Stimulated activated CD8-positive, alpha-beta memory T cell treated with anti-CD3 and anti-CD28 coated beads, Interleukin-4, amount 100 ng/mL, for 24 hours (primary cell): ENCODE results near the gene MTAP.

Experiments used
- DNase-seq: peaks from one replicate; pipeline ENCODE4 v3.0.0-alpha.2; 2020; ENCODE audit warnings: low read depth

MTAP gene

DNA sequence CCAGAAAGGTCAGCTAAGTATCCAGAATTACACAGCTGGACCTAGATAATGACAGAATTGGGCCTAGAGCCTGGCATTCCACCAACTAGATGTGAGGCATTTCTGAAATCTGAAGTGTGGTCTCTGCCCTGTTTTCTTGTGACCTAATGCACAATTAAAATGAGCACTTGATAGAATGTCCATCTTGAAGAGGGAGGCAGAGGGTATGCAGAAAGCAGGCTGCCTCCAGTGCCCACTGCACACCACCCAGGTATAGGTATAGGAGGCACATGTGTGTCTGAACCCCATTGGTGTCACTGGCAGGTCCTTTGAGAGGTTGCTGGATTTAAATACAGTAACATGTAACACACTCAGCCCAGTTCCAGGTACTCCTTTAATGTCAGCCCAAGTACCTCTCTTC lies 2.4 kb downstream of the MTAP start:
- no peak for DNase-seq

DNA sequence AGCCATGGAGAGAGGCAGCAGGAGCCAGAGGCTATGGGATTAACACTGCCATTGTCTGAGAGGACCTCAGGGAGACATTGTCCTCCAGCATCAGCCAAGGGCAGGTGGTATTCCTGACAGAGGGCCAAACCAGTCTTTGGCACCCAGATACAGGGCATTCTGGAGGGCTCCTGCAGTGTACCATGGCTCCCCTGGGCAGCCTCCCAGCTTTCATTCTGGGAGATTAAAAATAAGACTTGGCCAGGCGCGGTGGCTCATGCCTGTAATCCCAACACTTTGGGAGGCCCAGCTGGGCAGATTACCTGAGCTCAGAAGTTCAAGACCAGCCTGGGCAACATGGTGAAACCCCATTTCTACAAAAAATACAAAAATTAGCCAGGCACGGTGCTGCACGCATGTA lies 4.2 kb downstream of the MTAP start:
- no peak for DNase-seq

DNA sequence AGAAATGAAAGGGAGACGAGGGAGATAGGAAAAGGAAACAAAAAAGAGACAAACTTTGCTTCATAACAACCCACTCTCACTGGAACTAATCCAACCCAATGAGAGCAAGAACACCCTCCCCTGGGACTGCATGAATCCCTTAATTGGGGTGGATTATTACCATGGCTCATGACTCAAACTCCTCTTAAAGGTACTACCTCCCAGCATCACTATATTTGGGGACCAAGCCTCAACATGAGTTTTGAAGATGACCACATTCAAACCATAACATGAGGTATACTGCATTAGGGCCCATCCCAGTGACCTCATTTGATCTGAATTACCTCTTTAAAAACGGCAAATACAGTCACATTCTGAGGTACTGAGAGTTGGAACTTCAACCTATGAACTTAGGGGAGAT lies 8.0 kb downstream of the MTAP start:
- DNase-seq: no peak

DNA sequence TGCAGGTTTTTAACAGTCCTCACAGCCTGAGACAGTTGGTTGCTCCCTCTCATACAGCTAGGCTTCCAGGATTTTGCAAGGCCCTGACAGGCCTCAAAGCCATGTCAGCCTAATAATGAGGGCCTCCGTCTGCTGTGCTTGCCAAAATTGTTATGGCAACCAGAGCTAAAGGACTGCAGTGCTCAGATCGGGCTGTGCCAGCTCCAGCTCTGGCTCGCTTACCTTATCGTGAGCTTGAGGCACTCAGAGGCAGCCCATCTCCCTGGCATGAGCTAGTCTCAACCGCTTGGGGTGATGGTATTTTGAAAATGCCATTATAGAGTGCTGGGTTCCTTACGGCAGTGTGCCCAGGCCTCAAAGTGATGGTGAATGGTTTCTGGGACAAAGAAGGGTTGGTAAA lies 8.4 kb downstream of the MTAP start:
- DNase-seq: no peak

- DNase-seq: no peak
Measured at GRCh38 chr9:21811914-21812313, 9.5 kb downstream of the MTAP start.

- DNase-seq: no peak
Measured at GRCh38 chr9:21812415-21812814, 10.0 kb downstream of the MTAP start.

DNA sequence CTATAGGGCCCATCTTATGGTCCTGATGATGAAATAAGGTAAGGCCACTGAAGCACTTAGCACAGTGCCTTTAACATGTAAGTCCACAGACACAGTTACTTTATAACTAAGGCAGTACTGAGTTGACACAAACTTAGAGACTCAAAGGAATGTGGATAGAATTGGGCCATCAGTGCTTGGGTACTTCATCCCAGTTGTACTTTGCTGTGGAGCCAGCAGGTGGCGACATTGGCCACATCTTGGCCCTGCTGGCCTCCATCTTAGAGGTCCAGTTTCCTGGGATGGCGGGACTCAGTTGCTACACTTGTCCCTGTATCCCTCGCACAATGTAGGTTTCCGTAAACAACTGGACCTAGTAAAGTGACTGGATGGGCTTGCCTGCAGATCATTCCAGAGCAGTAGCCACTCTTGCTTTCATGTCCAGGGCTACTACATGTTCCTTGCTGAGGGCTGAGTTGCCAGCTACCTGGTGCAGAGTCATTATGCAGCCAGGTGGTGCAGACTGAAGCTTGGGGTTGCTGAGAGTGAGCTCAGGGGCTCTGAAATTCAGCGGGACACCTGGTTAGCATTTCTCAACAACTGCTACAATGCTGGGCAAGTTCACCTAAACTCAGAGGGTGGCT lies 10.6 kb downstream of the MTAP start:
- peak; percentile 39 for DNase-seq

GRCh38 chr9:21813575-21814473 lies 11.4 kb downstream of the MTAP start:
- DNase-seq: no peak

DNA sequence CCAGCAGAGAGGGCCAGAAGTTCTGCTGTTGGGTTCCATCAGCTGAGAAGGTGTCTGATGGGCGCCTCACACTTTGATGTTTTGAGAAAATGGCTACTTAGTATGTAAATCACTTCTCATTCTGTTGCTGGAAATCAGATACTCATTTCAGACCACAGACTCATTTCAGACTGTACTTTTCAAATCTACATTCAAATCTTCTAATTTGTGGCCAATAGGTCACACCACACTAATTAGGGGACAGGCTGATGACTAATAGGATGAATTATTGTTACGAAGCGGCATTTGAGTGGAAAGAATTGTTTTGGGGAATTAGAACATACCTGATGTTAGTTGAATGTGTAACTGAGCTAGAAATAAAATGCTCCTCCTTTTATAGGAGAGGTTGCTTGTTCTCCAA lies 13.2 kb downstream of the MTAP start:
- DNase-seq: no peak

GRCh38 chr9:21817176-21817575 lies 14.7 kb downstream of the MTAP start:
- no peak for DNase-seq

DNA sequence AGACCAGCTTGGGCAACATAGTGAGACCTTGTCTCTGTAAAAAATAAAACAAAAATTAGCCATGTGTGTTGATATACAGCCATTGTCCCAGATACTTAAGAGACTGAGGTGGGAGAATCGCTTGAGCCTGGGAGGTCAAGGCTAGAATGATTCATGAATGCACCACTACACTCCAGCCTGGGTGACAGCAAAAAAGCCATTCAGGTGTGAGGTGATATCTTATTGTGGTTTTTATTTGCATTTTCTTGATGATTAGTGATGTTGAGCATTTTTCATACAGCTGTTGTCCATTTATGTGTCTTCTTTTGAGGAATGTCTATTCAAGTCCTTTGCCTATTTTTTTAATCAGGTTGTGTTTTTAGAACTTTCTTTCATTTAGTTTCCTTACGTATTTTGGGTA lies 23.2 kb downstream of the MTAP start:
- DNase-seq: no peak

DNA sequence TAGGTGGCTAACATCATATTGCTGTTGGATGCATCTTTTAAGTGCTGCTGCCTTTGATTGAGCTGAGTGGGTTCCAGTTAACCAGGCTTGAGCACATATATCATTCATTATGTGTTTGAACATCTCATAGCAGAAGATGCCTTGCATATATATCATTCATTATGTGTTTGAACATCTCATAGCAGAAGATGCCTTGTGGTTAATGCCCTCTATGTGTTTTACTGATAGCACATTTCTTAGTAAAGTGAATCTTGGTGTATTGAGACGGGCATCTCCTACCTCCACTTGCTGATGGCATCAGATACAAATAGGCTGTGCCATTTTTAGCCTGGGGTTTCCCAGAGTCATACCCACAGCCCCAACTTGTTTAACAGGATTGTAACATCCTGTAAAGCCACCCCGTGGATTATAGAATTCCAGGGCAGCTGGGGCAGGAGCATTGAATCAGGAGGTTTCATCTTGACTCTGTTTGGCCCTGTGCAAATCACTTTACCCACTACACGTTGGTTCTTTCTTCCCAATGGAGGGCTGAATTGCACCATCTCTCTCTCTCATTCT lies 26.5 kb downstream of the MTAP start:
- no peak for DNase-seq

DNA sequence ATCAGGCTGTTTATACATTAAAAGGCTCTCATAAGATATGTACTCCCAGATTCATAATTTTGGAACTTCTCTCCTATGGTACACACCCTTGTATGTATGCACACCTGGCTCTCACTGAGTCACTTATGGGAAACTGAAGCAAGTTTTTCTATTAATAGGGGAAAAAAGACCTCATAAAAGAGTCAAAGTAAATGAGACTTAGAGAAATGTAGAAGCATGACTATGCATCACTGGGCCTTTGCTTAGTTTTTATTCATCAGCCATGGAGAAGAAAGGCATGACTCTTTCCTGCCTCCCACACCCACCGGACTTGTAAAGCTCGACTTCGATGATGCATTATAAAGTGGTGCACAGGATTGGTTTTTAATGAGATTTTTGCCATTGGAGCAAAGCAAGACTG lies 28.2 kb downstream of the MTAP start:
- no peak for DNase-seq

DNA sequence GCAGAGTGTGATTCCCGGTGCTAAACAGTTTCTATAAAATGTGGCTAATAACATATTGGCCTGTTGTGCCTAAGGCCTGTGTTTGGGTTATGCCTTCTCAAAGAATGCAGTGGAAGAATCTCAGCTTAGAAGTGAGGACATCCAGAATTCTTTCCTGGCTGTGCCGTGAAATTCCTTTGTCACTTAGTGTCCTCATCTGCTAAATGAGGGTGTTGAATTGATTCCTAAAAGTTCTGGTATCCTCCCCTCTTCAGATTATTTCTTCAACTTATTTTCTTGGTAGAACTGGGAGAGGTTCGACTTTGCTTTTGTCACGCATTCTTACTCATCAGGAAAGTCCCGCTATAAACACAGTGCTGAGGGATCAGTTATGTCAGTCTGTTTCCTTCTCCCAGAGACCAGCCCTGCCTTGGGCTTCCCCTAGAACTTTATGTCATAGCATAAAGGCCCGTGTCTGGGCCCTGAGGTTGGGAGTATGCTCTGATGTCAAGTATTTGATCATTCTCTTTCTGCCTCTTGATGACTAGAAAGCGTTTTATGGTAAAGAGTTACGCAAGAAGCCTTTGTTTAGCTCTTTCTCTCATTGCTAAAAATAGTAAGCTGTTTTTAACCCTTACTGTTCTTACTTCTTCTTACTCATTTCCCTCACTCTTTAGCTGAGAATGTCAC lies 29.5 kb downstream of the MTAP start:
- no peak for DNase-seq

DNA sequence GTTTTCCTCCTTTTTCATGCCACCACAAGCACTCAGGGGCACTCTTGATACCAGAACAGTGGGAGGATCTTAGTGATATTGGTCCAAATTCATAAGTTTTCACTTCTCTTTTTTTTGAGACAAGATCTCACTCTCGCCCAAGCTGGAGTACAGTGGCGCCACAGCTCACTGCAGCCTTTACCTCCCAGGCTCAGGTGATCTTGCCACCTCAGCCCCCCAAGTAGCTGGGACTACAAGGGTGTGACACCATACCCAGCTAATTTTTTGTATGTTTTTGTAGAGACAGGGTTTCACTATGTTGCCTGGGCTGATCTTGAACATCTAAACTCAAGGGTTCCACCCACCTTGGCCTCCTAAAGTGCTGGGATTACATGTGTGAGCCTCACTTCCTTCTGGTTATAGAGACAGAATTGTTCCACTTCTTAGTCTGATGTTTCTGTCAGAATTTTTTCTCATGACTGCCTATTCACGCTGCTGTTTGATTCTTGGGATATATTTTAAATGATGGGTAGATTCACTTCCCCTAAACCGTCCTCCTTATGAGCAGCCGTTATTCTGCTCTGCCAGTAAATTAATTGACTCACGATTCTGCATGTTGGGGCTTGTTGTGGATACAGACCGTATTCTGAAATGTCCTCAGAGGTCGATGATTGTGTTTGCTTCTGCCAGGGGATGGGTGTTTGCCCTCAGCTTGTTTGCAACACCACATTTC lies 30.8 kb downstream of the MTAP start:
- no peak for DNase-seq

DNA sequence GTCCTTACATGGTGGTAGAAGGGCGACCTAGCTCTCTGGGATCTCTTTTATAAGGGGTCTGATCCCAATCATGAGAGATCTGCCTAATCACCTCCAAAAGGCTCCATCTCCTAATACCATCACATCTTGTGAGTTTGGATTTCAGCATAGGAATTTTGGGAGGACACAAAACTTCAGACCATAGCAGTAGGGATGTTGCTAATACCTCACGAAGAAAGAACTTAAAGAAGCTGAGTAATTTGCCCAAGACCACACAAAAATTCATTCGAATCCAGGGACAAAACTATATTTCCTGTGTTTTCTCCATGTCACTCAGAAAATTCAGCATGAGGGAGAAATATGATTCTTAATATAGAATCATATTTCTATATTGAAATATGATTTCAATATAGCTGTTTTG lies 32.7 kb downstream of the MTAP start:
- no peak for DNase-seq

GRCh38 chr9:21836437-21837161 lies 34.2 kb downstream of the MTAP start:
- no peak for DNase-seq

GRCh38 chr9:21837501-21837900 lies 35.1 kb downstream of the MTAP start:
- DNase-seq: no peak

GRCh38 chr9:21840647-21841046 lies 38.2 kb downstream of the MTAP start:
- DNase-seq: no peak

DNA sequence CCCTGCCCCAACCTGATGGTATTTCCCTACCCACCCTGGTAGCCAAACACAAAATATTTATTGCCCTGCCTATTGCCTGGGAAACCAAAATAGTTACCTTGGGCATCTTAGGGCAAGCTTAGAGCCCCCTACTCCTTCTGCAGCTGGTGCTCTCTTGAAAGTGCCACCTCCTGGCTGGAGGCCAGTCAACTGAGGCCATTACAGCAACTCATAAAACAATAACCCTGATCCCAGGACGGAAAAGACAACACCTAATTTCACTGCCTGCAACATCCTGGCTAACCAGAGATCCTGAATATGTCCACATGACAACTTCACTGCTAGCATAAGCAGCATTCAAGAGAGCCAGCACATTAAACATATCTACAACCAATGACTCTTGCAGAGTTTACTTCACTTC lies 38.7 kb downstream of the MTAP start:
- no peak for DNase-seq

DNA sequence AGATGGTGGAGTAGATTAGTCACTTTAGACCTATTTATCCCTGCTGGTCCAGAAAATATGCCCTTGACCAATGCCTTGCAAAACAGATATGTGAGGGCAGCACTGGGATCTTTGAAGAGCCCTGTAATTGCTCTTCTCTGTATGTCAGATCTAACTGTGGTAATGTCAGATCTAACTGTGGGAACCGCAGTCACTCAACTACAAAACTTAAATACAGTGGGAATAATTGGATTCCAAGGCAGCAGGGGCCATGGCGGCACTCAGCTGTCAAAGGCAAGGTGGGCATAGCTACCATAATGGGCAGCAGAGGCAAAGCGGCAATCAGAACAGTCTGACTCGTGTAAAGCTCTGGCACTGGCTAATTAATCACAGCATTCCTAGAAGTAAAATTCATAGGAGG lies 46.2 kb downstream of the MTAP start:
- DNase-seq: no peak

GRCh38 chr9:21852754-21853153 lies 50.3 kb downstream of the MTAP start:
- DNase-seq: no peak
